ENCODE results near the gene TFCP2L1. TPM values are rescaled to one million over a fixed set of nuclear protein-coding genes. Genes with fewer than 3 reads are reported as not detected.
A peak's percentile ranks its signal among the peaks of the same experiment; 100 is the strongest.

Gene TFCP2L1
- total RNA-seq, 1 donor from 2014 or later, result 15.7 TPM

DNA sequence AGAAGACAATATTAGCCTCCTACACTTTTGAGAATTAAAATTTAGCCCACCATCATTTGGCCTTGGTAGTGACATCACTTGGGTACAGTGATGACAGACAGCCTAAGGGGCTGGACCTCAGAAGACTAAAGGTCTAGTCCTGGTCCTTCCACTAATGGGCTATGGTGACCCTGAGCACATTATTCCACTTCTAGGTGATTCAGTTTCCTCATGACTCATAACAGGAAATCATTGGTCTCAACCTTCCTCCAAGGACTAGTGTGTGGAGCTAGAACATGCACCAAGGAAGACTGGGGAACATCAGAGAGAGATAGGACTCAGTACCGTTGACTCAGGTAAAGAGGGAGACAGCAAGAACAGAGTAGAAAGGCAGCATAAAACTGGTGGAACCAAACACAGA is 64.0 kb downstream of the TFCP2L1 start:
- DNase-seq (ENCODE audit: low spot score), result no peak

DNA sequence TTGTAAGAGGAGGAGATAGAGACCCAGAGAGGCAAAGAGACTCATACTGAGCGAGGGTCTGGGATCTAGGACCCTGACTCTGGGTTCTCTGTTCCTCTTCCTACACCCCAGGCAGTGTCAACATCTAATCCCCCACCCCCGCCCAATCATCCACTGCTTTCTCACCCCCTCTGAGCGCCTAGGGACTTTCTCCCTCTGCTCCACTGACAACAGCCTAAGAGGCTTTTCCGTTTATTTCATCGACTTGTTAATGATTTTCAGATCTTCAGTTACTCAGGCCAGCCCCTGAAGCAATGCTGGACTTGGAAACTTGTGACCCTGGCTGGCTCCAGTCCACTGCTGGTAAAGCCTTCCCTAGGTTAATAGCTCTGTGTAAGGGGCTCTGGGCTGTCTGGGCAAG is 65.1 kb downstream of the TFCP2L1 start:
- no peak for DNase-seq (ENCODE audit: low spot score)

DNA sequence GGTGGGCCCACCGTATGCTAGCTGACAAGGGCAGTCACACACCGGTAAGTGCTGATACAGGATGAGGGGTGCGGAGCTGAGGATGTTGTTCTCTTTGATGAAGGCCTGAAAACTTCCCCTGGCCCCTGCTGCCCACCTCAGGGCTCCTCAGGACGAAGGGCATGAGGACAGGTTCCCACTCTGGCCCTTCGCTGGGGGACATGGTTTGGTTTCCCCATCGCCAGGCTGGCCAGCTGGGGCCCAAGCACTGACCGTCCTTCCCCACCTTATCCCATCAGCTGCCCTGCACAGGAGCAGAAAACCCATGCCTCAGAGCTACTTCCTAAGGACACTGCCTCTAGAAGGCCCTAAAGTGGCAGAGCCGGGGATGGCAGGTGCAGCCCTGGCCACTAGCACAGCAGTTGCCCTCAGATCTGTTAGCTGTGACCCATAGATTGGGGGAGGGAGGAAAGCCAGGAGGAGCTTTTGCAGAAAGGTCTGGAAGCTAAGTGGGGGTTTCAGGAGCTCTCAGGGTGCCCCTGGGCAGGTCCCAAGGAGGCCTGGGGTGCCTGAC is 66.5 kb downstream of the TFCP2L1 start:
- no peak for DNase-seq (ENCODE audit: low spot score)

GRCh38 chr2:121217627-121218026 is 67.4 kb downstream of the TFCP2L1 start:
- no peak for DNase-seq (ENCODE audit: low spot score)

- no peak for DNase-seq (ENCODE audit: low spot score)
Observed at GRCh38 chr2:121214296-121214695, 70.7 kb downstream of the TFCP2L1 start.

GRCh38 chr2:121213386-121213785 is 71.6 kb downstream of the TFCP2L1 start:
- no peak for DNase-seq (ENCODE audit: low spot score)

- no peak for DNase-seq (ENCODE audit: low spot score)
Observed at GRCh38 chr2:121212661-121213325, 72.2 kb downstream of the TFCP2L1 start.

- DNase-seq (ENCODE audit: low spot score), result no peak
Observed at GRCh38 chr2:121211689-121212151, 73.3 kb downstream of the TFCP2L1 start.

DNA sequence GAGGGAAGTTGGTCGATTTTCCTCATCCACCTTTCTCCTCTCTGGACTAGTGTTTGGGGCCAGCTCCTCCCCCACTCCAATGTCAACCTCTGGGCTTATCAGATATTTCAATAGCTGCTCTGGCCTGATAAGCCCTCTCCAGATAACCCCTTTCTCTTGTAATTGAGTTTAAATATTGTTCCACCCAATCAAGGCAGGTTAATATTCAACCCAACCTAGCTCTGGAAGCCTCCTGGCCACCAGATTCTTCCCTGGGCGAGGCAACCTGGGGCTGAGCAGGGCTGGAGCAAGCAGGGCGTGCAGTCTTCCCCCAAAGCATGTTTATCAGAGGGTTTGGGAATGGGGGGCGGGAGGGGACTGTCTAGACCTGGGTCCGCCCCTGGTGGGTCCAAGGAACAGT is 73.8 kb downstream of the TFCP2L1 start:
- no peak for DNase-seq (ENCODE audit: low spot score)

DNA sequence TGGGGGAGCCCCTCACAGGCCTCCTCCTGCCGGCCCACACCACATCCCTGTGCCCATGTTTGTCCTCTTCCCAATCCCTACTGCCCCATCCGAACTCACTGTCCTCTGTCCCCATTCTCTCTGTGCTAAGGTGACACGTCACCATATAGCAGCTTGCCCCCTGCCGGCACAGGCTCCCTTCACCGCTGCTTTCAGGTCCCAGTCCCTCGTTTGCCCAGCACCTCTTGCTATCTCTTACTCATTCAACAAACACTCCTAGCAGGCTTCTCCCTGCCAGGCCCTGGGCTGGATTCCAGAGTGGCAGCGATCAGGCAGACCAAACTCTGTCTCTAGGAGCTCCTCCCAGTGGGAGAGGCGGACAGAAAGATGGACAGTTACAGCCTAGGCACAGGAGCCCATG is 74.3 kb downstream of the TFCP2L1 start:
- DNase-seq (ENCODE audit: low spot score), result no peak

DNA sequence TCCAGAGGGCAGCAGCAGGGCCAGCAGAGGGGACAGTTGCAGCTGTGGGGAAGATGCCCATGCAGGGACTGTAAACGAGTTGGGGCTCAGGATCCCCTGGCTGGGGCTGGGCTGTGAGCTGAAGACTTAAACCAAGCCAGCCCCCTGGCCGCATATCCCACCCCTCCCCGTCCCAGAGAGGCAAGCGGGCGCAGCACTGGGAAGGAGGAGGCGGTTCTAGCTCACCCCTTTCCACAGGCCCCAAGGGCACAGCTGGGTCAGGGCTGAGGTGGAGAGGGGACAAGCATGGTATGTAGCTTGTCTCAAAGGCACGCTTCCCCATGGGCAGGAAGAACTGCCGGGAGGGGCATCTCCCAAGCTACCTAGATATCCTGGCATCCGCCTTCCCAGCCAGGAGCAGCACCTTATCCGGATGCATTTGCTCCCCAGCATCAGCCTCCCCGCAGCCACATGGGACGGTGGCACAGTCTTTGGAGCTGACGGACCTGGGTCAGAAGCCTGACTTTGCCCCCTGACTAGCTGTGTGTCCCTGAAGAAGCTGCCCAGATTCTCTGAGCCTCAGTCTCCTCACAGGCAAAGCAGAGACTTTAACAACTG is 75.9 kb downstream of the TFCP2L1 start:
- DNase-seq (ENCODE audit: low spot score), result no peak

GRCh38 chr2:121207494-121207893 is 77.5 kb downstream of the TFCP2L1 start:
- DNase-seq (ENCODE audit: low spot score), result no peak

DNA sequence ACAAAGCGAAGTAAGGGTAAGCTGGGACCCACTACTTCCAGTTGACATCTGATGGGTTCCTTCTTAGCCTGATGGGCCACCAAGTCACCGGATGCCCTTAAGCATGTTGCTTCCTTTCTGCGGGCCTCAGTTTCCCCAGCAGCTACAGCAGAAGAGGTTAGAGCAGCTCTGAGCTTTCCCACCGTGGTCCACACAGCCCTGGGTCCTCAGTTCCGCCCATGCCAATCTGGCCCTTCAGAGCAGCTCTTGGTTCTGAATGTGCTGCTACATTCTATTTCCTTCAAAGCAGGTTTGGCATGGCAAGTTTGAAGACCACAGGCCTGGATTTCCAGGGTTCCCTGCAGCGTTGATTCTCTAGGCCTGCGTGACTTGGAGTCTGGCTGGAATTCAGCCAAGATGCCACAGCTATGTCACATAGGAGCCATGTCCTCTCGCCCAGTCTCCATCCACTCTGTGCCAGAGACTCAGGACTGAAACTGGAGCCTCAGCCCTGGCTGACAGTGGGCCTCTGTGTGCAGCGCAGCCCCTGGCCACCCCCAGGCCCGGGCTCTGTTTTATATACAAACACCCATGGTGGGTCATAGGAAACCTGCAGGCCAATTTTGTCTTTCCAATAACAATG is 79.6 kb downstream of the TFCP2L1 start:
- DNase-seq (ENCODE audit: low spot score), result peak; percentile 55

DNA sequence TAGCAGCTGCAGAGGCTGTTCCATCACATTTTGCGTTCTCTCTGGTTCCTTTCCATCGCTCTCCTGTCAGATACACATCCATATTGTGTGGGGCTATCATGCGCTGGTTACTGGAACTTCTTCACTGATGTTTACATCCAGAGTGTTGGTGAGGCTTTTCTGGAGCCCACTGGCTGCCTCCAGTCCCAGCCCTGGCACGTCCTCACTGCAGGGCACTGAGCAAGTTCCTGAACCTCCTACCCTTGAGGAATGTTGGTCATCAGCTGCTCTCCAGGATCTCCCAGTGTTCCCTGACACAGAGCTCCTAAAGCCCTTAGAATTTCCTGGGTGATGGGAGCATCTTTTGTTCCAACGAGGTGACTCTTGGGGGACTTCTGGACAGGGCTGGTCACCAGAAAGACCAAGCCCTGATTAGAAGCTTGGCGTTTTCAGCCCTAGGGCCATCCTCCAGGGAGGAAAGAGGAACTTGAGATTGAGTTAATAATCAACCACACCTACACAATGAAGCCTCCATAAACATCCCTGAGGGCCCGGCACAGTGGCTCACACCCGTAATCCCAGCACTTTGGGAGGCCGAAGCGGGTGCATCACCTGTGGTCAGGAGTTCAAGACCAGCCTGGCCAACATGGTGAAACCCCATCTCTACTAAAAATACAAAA is 81.3 kb downstream of the TFCP2L1 start:
- DNase-seq (ENCODE audit: low spot score), result no peak

- DNase-seq (ENCODE audit: low spot score), result no peak
Observed at GRCh38 chr2:121202541-121203310, 82.3 kb downstream of the TFCP2L1 start.

- DNase-seq (ENCODE audit: low spot score), result no peak
Observed at GRCh38 chr2:121201796-121202195, 83.2 kb downstream of the TFCP2L1 start.

DNA sequence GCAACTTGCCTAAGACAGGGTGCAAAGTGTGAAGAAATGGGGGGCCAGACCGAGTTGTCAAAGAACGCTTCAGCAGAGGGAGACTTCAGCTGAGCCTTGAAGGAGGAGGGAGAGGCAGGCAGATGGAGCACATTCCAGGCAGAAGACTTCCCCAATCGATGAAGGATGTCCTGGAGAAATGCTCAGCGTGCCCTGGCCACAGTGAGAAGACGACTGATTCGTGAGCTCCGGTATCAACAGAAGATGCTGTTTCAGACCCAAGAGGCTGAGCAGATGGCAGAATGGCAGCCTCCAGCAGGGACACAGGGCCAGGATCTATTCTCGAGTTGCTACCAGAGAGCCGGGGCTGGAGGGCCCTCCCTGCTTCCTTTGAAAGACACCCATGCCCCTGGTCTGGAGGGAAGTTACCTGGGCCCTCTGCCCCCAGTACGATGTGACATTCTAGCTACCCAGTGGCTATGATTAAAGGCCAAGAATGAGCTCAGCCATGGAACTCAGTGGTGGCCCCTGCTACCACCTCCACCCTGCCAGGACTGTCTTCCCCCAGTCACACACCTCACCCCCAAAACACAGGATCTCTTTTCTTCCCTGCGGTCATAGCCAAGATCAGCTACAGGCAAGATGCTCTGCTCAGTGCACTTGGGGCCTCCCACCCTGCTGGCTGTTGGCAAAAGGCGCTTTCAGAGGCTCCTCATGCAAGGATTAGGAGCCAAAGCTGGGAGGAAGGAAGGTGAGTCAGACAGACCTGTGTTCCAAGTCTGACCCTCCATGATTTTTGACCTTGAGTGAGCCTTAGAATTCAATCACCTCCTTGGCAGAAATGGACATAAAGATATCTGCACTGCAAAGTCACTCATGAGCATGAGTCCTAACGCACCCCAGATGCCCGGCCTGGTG is 84.3 kb downstream of the TFCP2L1 start:
- DNase-seq (ENCODE audit: low spot score), result no peak

DNA sequence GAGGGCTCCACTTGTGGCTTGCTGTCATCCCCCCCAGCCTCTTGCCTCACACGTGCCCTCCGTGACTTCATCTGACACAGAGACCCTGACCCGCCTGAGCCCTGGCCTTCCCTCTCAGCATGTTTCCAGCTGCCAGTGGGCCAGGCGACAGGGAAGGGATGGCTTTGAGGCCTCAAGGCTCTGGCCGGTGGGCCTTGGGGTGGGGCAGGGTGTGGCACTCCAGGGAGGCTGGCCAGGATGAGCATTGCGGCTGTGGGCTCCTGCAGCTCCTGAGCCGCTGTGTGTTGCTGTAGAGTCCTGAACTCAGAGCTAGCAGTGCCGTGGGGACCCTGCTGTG is 85.0 kb downstream of the TFCP2L1 start:
- DNase-seq (ENCODE audit: low spot score), result no peak

- DNase-seq (ENCODE audit: low spot score), result no peak
Observed at GRCh38 chr2:121199281-121200010, 85.6 kb downstream of the TFCP2L1 start.

All from ureter (tissue), 1 donor.